ENCODE data around the gene GPC2.
"Not testable (repeated sequence)": the region's sequence is repeated elsewhere in the genome, so short reads cannot be mapped to it uniquely, and the experiment has no call there.

The GPC2 gene

DNA sequence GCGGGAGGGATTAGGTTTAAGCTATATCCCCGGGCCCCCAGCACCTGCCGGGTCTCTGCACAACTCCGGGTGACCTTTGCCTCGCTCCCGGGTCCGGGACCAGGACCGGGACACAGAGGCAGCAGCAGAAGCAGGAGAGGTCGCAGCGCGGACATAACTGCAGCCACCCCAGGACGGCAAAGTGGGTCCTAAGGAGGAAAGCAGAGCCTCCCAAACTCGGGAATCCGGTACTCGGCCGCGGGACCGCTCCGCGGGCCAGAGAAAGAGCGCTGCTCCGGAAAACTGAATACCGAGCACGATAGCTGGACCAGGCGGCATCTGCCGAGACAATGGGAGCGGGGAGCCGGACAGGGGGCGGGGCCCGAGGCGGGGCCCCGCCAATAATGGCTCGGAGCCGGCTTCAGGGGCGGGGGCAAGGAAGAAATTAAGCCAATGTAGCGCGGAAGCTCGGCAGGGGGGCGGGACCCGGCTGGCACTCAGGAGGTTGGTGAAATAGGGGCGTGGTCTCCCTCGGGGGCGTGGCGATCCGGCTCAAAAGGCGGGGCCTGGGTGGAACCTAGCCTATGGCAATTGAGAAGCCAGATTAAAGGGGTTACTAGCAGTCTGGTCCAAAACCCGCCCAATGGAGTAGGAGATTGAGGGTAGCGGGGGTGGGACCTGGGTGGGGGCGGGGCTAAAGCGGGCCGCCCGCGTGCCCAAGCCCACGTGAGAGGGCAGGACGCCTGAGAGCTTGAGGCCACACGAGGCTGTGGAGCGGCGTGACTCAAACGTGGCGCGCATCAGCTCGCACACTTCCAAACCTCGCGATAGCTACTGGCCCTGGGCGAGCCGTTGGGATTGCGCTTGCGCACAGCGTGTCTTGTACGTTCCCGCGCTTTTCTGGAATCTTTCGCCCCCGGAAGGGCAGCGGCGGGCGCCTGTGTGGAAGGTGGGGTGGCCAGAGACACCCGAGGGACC, at the start of gene GPC2, which contains the start of gene STAG3:
TSS of gene GPC2 (minus strand) at position 337 of the 957 bp plus-strand sequence. CDS start at position 155, 182 bp downstream.
TSS of gene STAG3 (plus strand) at position 874 of the 957 bp plus-strand sequence. CDS start 2,639 bp downstream, outside the sequence.
- peak; percentile 96 for DNase-seq (ENCODE audit: low read depth, low spot score)

- not testable (repeated sequence) for DNase-seq (ENCODE audit: low read depth, low spot score)
These were observed 47.7 kb upstream of the GPC2 start for GRCh38 chr7:100224891-100225290.

GRCh38 chr7:100223376-100223927, 46.3 kb upstream of the GPC2 start:
- DNase-seq (ENCODE audit: low read depth, low spot score), result not testable (repeated sequence)

DNA sequence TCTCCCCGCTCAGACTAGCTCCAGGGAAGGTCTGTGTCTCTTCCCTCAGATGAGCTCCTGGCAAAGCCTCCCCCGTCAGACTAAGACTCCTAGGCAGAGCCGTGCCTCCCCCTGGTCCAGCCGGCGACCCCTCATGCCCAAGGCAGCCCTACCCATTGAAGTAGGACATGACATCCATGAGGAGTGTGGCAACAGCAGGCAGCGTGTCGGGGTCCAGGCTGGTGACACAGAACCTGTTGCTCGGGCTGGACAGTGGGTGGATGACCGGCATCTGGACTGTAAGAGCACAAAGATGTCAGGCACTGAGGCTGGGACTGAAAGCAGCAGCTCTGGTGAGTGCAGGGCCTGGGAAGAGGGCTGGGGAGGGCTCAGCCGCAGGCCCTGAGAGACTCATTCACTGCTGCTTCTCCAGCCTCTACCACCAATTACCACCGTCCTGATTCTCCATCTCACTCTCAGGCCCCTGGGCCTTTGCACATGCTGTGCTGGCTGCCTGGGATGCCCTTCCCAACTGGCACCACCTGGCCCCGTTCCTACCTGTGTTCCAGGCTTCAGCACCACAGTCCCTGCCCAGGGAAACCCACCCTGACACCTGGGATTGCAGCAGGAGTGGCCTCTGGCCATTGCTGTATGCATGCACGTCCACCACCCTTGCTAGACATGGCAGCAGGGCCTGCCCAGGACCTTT, 45.4 kb upstream of the GPC2 start:
- no peak for DNase-seq (ENCODE audit: low read depth, low spot score)

DNA sequence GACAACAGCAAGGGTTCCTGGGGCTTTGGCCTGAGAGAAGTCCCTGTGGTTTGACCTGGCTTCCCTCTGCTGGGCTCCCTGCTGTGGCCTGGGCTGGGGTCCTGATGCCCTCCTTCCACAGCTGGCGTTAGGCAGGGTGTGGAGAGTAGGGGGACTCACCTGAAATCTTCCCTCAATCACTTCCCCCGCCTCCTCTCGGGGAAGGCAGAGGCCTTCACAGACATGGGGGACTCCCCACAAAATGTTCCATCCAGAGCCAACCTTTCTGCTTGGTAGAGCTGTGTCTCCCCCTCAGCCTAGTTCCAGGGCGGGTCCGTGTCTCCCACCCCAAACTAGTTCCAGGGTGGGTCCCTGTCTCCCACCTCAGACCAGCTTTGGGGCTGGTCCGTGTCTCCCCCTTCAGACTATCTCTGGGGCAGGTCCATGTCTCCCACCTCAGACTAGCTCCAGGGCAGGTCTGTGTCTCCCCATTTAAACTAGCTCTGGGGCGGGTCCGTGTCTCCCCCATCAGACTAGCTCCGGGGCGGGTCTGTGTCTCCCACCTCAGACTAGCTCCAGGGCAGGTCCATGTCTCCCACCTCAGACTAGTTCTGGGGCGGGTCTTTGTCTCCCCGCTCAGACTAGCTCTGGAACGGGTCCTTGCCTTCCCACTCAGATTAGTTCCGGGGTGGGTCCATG, 44.7 kb upstream of the GPC2 start:
- no peak for DNase-seq (ENCODE audit: low read depth, low spot score)

DNA sequence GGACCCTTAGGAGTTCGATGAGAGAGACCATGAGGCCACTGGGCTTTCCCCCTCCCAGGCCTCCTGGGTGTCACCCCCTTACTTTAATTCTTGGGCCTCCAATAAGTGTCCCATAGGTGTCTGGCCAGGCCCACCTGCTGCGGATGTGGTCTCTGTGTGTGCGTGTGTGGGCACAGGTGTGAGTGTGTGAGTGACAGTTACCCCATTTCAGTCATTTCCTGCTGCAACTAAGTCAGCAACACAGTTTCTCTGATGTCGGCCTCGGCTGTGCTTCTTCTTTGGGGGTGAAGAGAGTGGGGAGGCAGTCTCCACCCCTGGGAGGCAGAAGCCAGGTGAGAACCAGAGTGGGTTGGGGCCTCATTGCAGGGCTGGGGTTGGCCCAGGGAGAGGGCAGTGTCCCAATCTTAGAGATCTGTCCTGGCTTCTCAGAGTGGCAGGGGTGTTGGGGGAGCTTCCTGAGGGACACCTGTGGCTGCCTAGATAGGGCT, 44.1 kb upstream of the GPC2 start:
- peak; percentile 69 for DNase-seq (ENCODE audit: low read depth, low spot score)

GRCh38 chr7:100220586-100221230, 43.5 kb upstream of the GPC2 start:
- no peak for DNase-seq (ENCODE audit: low read depth, low spot score)

DNA sequence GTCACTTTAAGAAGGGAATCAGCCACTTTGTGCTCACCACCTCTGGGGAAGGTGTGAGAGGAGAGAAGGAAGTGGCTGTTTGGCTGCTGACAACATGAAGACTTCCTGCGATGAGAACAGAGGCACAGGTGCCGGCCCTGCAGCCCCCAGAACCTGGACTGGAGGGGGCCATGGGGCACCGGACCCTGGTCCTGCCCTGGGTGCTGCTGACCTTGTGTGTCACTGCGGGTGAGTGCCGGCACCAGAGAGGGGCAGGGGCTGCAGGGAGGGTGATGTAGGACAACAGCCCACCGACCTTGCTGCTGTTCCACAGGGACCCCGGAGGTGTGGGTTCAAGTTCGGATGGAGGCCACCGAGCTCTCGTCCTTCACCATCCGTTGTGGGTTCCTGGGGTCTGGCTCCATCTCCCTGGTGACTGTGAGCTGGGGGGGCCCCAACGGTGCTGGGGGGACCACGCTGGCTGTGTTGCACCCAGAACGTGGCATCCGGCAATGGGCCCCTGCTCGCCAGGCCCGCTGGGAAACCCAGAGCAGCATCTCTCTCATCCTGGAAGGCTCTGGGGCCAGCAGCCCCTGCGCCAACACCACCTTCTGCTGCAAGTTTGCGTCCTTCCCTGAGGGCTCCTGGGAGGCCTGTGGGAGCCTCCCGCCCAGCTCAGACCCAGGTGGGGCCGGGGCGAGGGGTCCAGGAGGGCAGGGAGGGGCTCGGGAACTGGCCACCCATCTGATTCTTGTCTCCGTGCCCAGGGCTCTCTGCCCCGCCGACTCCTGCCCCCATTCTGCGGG, 42.8 kb upstream of the GPC2 start, which contains the start of gene PVRIG:
TSS of gene PVRIG (plus strand) at position 149 of the 785 bp plus-strand sequence. CDS start at position 171, 22 bp downstream.
- DNase-seq (ENCODE audit: low read depth, low spot score), result not testable (repeated sequence)

DNA sequence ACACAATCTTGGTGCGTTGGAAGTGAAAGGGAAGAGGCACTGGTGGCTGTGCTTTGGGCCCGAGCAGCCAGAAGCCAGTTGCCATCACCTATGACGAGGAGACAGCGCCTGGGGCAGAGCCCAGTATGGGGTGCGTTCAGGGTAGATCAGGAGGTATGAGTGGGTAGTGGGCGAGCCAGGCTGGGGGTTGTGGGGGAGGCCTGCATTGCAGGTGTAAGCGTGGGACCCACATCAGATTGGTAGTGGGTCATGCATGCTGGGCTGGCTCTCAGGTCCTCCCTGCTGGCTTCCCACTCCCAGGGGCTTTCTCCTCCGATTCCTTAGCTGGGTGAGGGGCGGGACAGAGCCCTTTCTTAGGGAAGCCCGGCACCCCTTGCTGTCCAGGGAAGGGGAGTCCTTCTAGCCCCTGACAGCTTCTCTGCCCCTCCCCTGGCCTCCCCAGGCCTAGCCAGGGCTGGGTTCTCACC, 42.1 kb upstream of the GPC2 start:
- no peak for DNase-seq (ENCODE audit: low read depth, low spot score)

GRCh38 chr7:100217934-100218333, 40.8 kb upstream of the GPC2 start:
- peak; percentile 54 for DNase-seq (ENCODE audit: low read depth, low spot score)

DNA sequence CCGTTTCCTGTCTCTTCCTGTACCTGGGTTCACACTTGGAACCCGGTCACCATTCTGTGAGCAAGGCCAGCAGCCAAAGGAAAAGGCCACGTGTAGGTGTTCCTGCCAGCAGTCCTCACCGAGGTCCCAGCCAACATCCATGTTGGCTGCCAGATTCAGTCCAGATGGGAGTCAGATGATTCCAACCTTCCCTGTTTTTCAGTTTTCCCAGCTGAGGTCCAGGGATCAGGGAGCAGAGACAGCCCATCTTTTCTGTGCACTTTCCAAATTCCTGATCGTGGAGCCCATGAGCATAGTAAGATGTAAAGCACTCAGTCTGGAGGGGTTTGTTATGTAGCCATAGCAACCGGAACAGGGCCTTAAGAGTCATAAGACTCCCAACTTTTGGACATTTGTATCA, 38.7 kb upstream of the GPC2 start:
- DNase-seq (ENCODE audit: low read depth, low spot score), result no peak

- DNase-seq (ENCODE audit: low read depth, low spot score), result not testable (repeated sequence)
These were observed 37.2 kb upstream of the GPC2 start for GRCh38 chr7:100214356-100214755.

DNA sequence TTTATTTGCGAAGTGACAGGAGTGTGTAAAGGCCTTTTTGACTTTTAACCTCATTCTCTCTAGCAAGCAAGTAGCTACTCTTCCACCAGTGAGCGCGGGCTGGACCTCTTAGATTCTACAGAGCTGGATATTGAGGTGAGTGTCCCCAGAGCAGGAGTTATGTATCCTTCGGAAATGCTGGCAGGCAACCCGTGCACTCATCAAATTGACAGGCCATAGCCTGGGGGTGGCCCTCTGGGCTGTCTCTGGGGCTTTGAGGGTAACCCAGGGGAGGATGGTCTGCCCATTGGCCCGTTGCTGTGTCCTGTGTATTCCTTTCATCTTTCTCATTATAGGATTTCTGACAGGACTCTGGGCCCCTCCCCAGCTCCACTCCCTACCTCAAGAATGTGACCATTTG, 36.5 kb upstream of the GPC2 start:
- no peak for DNase-seq (ENCODE audit: low read depth, low spot score)

DNA sequence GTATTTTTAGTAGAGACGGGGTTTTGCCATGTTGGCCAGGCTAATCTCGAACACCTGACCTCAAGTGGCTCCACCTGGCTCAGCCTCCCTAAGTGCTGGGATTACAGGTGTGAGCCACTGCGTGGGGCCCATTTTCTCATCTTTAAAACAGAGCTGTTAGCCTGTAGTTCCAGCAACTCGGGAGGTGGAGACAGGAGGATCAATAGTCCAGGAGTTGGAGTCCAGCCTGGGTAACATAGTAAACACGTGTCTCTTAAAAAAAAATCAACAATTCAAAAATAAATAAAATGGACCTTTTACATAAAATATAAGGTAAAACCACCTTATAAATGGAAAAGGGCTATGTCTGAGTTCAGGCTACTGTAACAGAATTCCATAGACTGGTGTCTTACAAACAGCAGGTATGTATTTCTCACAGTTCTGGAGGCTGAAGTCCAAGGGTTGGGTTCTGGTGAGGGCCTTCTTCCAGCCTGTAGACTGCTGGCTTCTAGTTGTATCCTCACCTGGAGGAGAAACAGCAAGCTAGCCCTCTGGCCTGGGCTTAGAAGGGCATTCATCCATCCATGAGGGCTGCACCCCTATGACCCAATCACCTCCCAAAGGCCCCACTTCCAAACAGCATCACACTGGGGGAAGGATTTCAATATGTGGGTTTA, 35.6 kb upstream of the GPC2 start:
- no peak for DNase-seq (ENCODE audit: low read depth, low spot score)

GRCh38 chr7:100211342-100211780, 34.2 kb upstream of the GPC2 start:
- DNase-seq (ENCODE audit: low read depth, low spot score), result no peak

DNA sequence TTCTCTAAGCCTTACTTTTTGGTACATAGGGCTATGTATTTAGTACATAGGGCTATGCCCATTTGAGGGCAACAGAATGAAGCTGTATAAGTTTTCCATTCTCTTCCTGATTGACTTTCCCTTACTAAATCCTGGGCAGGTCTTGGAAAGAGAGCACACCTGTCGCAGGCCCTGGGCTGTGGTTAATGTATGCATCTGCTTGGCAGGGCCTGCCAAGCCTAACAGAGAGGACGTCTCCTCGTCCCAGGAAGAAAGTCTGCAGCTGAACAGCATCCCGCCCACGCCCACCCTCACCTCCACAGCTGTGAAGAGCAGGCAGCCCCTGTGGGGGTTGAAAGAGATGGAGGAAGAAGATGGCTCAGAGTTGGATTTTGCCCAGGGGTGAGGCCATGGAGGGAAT, 33.6 kb upstream of the GPC2 start:
- no peak for DNase-seq (ENCODE audit: low read depth, low spot score)

DNA sequence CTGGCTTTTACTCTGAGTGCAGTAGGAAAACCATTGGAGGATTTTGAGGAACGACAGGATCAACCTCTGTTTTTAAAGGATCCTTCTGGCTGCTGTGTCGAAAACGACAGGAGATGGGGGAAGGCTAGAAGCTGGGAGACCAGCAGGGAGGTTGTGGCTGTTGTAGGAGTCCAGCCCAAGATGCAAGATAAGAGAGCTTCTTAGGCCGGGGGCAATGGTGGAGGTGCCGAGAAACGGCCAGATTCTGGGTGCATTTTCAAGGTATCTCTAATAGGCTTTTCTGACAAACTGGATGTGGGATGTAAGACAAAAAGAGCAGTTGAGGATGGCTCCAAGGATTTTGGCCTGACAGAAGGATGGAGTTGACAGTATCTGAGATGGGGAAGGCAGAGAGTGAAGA, 32.3 kb upstream of the GPC2 start:
- no peak for DNase-seq (ENCODE audit: low read depth, low spot score)

GRCh38 chr7:100208911-100209408, 31.8 kb upstream of the GPC2 start:
- no peak for DNase-seq (ENCODE audit: low read depth, low spot score)

DNA sequence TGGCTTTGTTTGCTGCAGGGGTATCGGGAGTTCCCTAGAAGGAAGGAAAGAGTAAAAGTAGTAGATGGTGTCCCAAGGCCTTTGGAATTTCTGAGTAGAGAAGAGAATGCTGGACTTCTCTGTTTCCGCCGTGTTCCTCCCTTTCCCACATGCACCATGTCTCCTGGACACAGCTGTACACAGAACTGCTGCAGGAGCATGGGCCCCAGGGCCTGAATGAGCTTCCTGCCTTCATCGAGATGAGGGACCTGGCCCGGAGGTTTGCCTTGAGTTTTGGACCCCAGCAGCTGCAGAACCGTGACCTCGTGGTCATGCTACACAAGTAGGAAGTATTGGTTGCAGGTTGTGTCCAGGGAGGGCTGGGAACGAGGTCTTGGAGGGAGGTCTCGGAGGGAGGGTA, 27.3 kb upstream of the GPC2 start:
- DNase-seq (ENCODE audit: low read depth, low spot score), result no peak
